GM12878 (cell line): ENCODE measurements around the gene RBM4. TPM values are rescaled to one million over a fixed set of nuclear protein-coding genes. Genes with fewer than 3 reads are reported as not detected.

Source experiments
- ATAC-seq: fragments of 200-7000 bp; cut with Tn5 transposase; 3 replicates; pipeline ENCODE4 v1.9.1; 2020; ENCODE audit warnings: mild to moderate bottlenecking, moderate library complexity
- BruUV-seq: library from RNA; stranded (reverse); fragments of 400-500 nt; replicated peaks from 2 replicates; lab custom pipeline; 2021; lab: Mats Ljungman, UMichigan
- CTCF ChIA-PET: fragments of 300-600 bp; sonication (Branson Sonifier 250); formaldehyde crosslinking; extraction: SDS; loops from one replicate; lab custom pipeline; 2021; ENCODE audit warnings: inconsistent platforms; lab: Yijun Ruan, JAX
- POLR2A ChIA-PET: fragments of 350-600 bp; formaldehyde crosslinking; extraction: SDS; loops from one replicate; lab custom pipeline; 2021; ENCODE audit warnings: inconsistent platforms; lab: Charles Lee
- RAD21 ChIA-PET: fragments of 300-600 bp; sonication (Branson Sonifier 250); formaldehyde crosslinking; loops from one replicate; lab custom pipeline; 2023; ENCODE audit warnings: antibody characterized with exemption; ENCODE audit not compliant: unreplicated experiment; lab: Charles Lee
- SMC1A ChIA-PET: fragments of 300-600 bp; sonication (Branson Sonifier 250); formaldehyde crosslinking; loops from one replicate; lab custom pipeline; 2023; ENCODE audit not compliant: unreplicated experiment, uncharacterized antibody; lab: Charles Lee
- DNase-seq: peaks from one replicate; pipeline ENCODE4 v3.0.0-alpha.2; 2011; ENCODE audit warnings: low read depth, low spot score
- FAIRE-seq: peaks from 3 replicates; lab custom pipeline; 2011; peaks lifted over from hg19 to GRCh38; lab: Jason Lieb, UNC
- H2AFZ ChIP-seq: 2 replicates; pipeline ENCODE4 v1.6.0; 2011; ENCODE audit warnings: low read depth, low read length, control low read depth; ENCODE audit not compliant: control insufficient read depth
- H3K27ac ChIP-seq: 2 replicates; pipeline ENCODE4 v1.5.1; 2011; ENCODE audit warnings: control low read depth; ENCODE audit not compliant: control insufficient read depth, insufficient read depth
- H3K27me3 ChIP-seq, 2 experiments: replicated peaks in 1 of 2; 2 replicates each; pipeline versions ENCODE4 v1.6.0 to v1.6.1; 2011; ENCODE audit warnings: low read length in 1 of 2; ENCODE audit not compliant: control insufficient read depth in 2 of 2, insufficient read depth in 2 of 2
- H3K36me3 ChIP-seq, 2 experiments: 2 replicates each; pipeline ENCODE4 v1.5.1; 2011; ENCODE audit warnings: low read length in 1 of 2; ENCODE audit not compliant: control insufficient read depth in 2 of 2, insufficient read depth in 2 of 2
- H3K4me1 ChIP-seq: 2 replicates; pipeline ENCODE4 v1.6.1; 2011; ENCODE audit warnings: mild to moderate bottlenecking, low read length, moderate library complexity, mixed read lengths; ENCODE audit not compliant: control insufficient read depth, insufficient read depth
- H3K4me2 ChIP-seq: 2 replicates; pipeline ENCODE4 v1.6.0; 2011; ENCODE audit warnings: control low read depth; ENCODE audit not compliant: control insufficient read depth, insufficient read depth
- H3K4me3 ChIP-seq: fragments of 200-600 bp; sonication (generic); 2 replicates; pipeline ENCODE4 v1.5.1; 2016
- H3K79me2 ChIP-seq: 2 replicates; pipeline ENCODE4 v1.6.0; 2011; ENCODE audit warnings: low read length; ENCODE audit not compliant: control insufficient read depth, insufficient read depth
- H3K9ac ChIP-seq: 2 replicates; pipeline ENCODE4 v1.8.0; 2011; ENCODE audit warnings: low read length, control low read depth, mixed read lengths; ENCODE audit not compliant: control insufficient read depth, insufficient read depth
- H3K9me3 ChIP-seq: replicated peaks from 3 replicates; pipeline ENCODE4 v1.5.1; 2011; ENCODE audit warnings: mild to moderate bottlenecking, low read length; ENCODE audit not compliant: control insufficient read depth, insufficient read depth
- H4K20me1 ChIP-seq: 2 replicates; pipeline ENCODE4 v1.6.0; 2011; ENCODE audit not compliant: control insufficient read depth, insufficient read depth
- CBX5 ChIP-seq: sonication (generic); IDR thresholded peaks from 2 replicates; pipeline ENCODE4 v1.6.1; 2016; ENCODE audit warnings: low read depth, moderate library complexity, mild to moderate bottlenecking, inconsistent platforms
- CEBPB ChIP-seq, 2 experiments: fragments of 150-350 bp in 1 of 2; IDR thresholded peaks; 2 replicates each; pipeline ENCODE4 v1.6.1; 2012 to 2014; ENCODE audit warnings: low read depth in 2 of 2, low read length in 2 of 2, borderline replicate concordance in 1 of 2, inconsistent platforms in 1 of 2
- HDAC6 ChIP-seq: fragments of 200-600 bp; sonication (generic); IDR thresholded peaks from one replicate; pipeline ENCODE4 v1.8.0; 2017; ENCODE audit warnings: antibody characterized with exemption; ENCODE audit not compliant: unreplicated experiment
- RAD51 ChIP-seq: fragments of 450-650 bp; IDR thresholded peaks from 2 replicates; pipeline ENCODE4 v1.6.1; 2016; ENCODE audit warnings: moderate library complexity, mild to moderate bottlenecking, inconsistent platforms
- SMARCA5 ChIP-seq: fragments of 450-650 bp; IDR thresholded peaks from 2 replicates; pipeline ENCODE4 v1.6.1; 2017; ENCODE audit warnings: mild to moderate bottlenecking
- ZBED1 ChIP-seq: IDR thresholded peaks from 2 replicates; pipeline ENCODE4 v1.6.1; 2016; ENCODE audit warnings: borderline replicate concordance
- WGBS: methylation state at CpG from one replicate; pipeline ENCODE4 v1.1.6; 2016; ENCODE audit warnings: low lambda C conversion rate; ENCODE audit not compliant: insufficient replicate concordance, insufficient coverage; ENCODE audit errors: missing lambda C conversion rate; 5-methylcytosine and 5-hydroxymethylcytosine counted together
- in situ Hi-C: fragments of 300-500 bp; cut with MboI; formaldehyde crosslinking; loops from 9 replicates; pipeline ENCODE4 v1.14.3; 2018; ENCODE audit warnings: mixed read lengths
- intact Hi-C: fragments of 100-400 bp; cut with micrococcal nuclease; formaldehyde crosslinking; loops from one replicate; pipeline ENCODE4 v1.14.2; 2022; ENCODE audit not compliant: unreplicated experiment
- polyA plus RNA-seq, 11 experiments: library from polyadenylated mRNA; depleted of rRNA in 4 of 11; unstranded in 6 of 11; stranded (reverse) in 5 of 11; fragments of >200 nt; fragmentation: Nextera tagmentation in 4 of 11; fragmentation: Illumina TruSeq in 1 of 11; extraction: Ambion mirVana in 4 of 11; extraction: Trizol in 1 of 11; gene quantifications; 1 replicate in 1 of 11; 2 replicates in 10 of 11; pipeline versions ENCODE4 v1.2.1 to v1.2.3, GENCODE V29; 2011 to 2016; ENCODE audit warnings: inconsistent platforms in 2 of 11, missing spikeins in 2 of 11, low read depth in 1 of 11
- total RNA-seq, 4 experiments: library from RNA; depleted of rRNA in 3 of 4; stranded (reverse); fragments of >200 nt in 3 of 4; fragmentation: Illumina TruSeq in 1 of 4; extraction: Trizol in 1 of 4; gene quantifications; 2 replicates each; pipeline versions ENCODE4 v1.2.1 to v1.2.3, GENCODE V29; 2013 to 2021
- TF ChIP-seq, protein P1 (sequence below), 3 experiments: IDR thresholded peaks in 2 of 3; conservative IDR thresholded peaks in 1 of 3; 2 replicates each; pipeline ENCODE4 v1.5.1; 2011; ENCODE audit warnings: low read depth in 3 of 3, low read length in 3 of 3, mild to moderate bottlenecking in 3 of 3, control low read depth in 2 of 3, moderate library complexity in 2 of 3, inconsistent platforms in 1 of 3, mixed read lengths in 1 of 3; ENCODE audit not compliant: control insufficient read depth in 2 of 3, insufficient read depth in 1 of 3; ENCODE audit errors: extremely low read depth in 1 of 3
- TF ChIP-seq, protein P2 (sequence below): fragments of 450-650 bp; IDR thresholded peaks from 2 replicates; pipeline ENCODE4 v1.6.1; 2017; ENCODE audit warnings: low read depth, mild to moderate bottlenecking, moderate library complexity

Gene RBM4
- total and polyA plus RNA-seq, 10 of the 15 experiments (the other 5 are each of a cell fraction or from before 2014, with no cell fraction given), result 105 to 224 (median 138) TPM

GRCh38 chr11:66687831-66688281, 49.4 kb downstream of the RBM4 start:
- ChIA-PET POLR2A (no interaction called here), SMC1A (no interaction called here), RAD21 (no interaction called here), CTCF (interaction anchor here (1.1 to 2.8 kb wide), 2 partner anchors 146 to 258 kb away, joined by 3 to 6 read pairs; no protein-coding TSS in a partner anchor)
- Histone ChIP-seq H3K79me2 (no peaks in the 10 kb centered on the region), H3K9me3 (no peaks in the 10 kb centered on the region), H4K20me1 (no peaks in the 10 kb centered on the region), H3K4me1 (no peaks in the 10 kb centered on the region)
- in situ Hi-C loops, result no loop called here
- no peak for DNase-seq
- FAIRE-seq, result no peak
- intact Hi-C loops, result no loop called here
- TF ChIP-seq ZBED1 (no peak), HDAC6 (no peak), CBX5 (no peak), CEBPB (IDR thresholded peaks at IDR 0.05; ENCODE audit: borderline replicate concordance in 1 of 2, low read depth in 2 of 2, low read length in 2 of 2) (no peak), RAD51 (no peak), SMARCA5 (no peak)
- TF ChIP-seq, protein P1, sequence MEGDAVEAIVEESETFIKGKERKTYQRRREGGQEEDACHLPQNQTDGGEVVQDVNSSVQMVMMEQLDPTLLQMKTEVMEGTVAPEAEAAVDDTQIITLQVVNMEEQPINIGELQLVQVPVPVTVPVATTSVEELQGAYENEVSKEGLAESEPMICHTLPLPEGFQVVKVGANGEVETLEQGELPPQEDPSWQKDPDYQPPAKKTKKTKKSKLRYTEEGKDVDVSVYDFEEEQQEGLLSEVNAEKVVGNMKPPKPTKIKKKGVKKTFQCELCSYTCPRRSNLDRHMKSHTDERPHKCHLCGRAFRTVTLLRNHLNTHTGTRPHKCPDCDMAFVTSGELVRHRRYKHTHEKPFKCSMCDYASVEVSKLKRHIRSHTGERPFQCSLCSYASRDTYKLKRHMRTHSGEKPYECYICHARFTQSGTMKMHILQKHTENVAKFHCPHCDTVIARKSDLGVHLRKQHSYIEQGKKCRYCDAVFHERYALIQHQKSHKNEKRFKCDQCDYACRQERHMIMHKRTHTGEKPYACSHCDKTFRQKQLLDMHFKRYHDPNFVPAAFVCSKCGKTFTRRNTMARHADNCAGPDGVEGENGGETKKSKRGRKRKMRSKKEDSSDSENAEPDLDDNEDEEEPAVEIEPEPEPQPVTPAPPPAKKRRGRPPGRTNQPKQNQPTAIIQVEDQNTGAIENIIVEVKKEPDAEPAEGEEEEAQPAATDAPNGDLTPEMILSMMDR (IDR thresholded peaks at IDR 0.05 in 2 of 3, conservative IDR thresholded peaks at IDR 0.05 in 1 of 3; ENCODE audit: control insufficient read depth in 2 of 3, extremely low read depth in 1 of 3, insufficient read depth in 1 of 3, low read depth in 3 of 3, low read length in 3 of 3), result no peak
- TF ChIP-seq, protein P2, sequence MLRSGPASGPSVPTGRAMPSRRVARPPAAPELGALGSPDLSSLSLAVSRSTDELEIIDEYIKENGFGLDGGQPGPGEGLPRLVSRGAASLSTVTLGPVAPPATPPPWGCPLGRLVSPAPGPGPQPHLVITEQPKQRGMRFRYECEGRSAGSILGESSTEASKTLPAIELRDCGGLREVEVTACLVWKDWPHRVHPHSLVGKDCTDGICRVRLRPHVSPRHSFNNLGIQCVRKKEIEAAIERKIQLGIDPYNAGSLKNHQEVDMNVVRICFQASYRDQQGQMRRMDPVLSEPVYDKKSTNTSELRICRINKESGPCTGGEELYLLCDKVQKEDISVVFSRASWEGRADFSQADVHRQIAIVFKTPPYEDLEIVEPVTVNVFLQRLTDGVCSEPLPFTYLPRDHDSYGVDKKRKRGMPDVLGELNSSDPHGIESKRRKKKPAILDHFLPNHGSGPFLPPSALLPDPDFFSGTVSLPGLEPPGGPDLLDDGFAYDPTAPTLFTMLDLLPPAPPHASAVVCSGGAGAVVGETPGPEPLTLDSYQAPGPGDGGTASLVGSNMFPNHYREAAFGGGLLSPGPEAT, result no peak
- TF ChIP-seq, all 136 proteins: peak for 0
- no peak overlapping the region for H3K9ac ChIP-seq
- no TSS peak for BruUV-seq
- H2AFZ ChIP-seq, result no peak overlapping the region
- H3K27ac ChIP-seq, result no peak overlapping the region
- WGBS, result 27% methylated on average over 13 of the region's 13 CpGs
- no peak overlapping the region for H3K4me2 ChIP-seq
- H3K4me3 ChIP-seq, result no peak overlapping the region
- H3K27me3 ChIP-seq, result no peaks in the 10 kb centered on the region
- no peaks in the 10 kb centered on the region for H3K36me3 ChIP-seq
- ATAC-seq, result no peak
